Liver (tissue), 9 donors: ENCODE results near the gene KCNC4. TPM values are rescaled to one million over a fixed set of nuclear protein-coding genes. Genes with fewer than 3 reads are reported as not detected.

Source experiments
- DNase-seq: peaks from one replicate; pipeline ENCODE4 v3.0.0-alpha.2; 2017; ENCODE audit warnings: low spot score
- H3K27ac ChIP-seq, 2 donors: one replicate each; pipeline ENCODE4 v1.7.0; 2013; ENCODE audit warnings: inconsistent platforms in 2 of 2, low read length in 2 of 2, control low read depth in 1 of 2, low read depth in 1 of 2, mild to moderate bottlenecking in 1 of 2
- H3K27me3 ChIP-seq, 4 donors: one replicate each; pipeline versions ENCODE4 v1.6.1 to v1.7.0; 2013; ENCODE audit warnings: low read length in 3 of 4, inconsistent platforms in 1 of 4, mild to moderate bottlenecking in 1 of 4, moderate library complexity in 1 of 4; ENCODE audit not compliant: control insufficient read depth in 4 of 4, insufficient read depth in 4 of 4
- H3K36me3 ChIP-seq, 4 donors: one replicate each; pipeline versions ENCODE4 v1.6.1 to v1.7.0; 2013; ENCODE audit warnings: low read length in 3 of 4, mild to moderate bottlenecking in 3 of 4, low read depth in 1 of 4, moderate library complexity in 1 of 4; ENCODE audit not compliant: control insufficient read depth in 4 of 4, insufficient read depth in 3 of 4
- H3K4me1 ChIP-seq, 4 donors: one replicate each; pipeline versions ENCODE4 v1.6.1 to v1.7.0; 2013; ENCODE audit warnings: low read length in 3 of 4, mild to moderate bottlenecking in 3 of 4, moderate library complexity in 1 of 4; ENCODE audit not compliant: control insufficient read depth in 4 of 4, insufficient read depth in 4 of 4
- H3K4me3 ChIP-seq, 3 donors: one replicate each; pipeline versions ENCODE4 v1.6.1 to v1.7.0; 2013; ENCODE audit warnings: low read length in 3 of 3, control low read depth in 1 of 3, low read depth in 1 of 3, mild to moderate bottlenecking in 1 of 3
- H3K9ac ChIP-seq, 2 donors: one replicate each; pipeline ENCODE4 v1.7.0; 2013; ENCODE audit warnings: low read length in 2 of 2, mild to moderate bottlenecking in 2 of 2, moderate library complexity in 2 of 2, control low read depth in 1 of 2, low read depth in 1 of 2
- H3K9me3 ChIP-seq, 4 donors: one replicate each; pipeline versions ENCODE4 v1.6.1 to v1.7.0; 2013; ENCODE audit warnings: low read length in 3 of 4; ENCODE audit not compliant: control insufficient read depth in 4 of 4
- EGR1 ChIP-seq, 2 donors: IDR thresholded peaks; 2 replicates each; pipeline ENCODE4 v1.6.1; 2016 to 2018; ENCODE audit warnings: antibody characterized with exemption in 2 of 2, low read depth in 2 of 2
- FOXA1 ChIP-seq: IDR thresholded peaks from 2 replicates; pipeline ENCODE4 v1.6.1; 2016; ENCODE audit warnings: antibody characterized with exemption
- FOXA2 ChIP-seq: IDR thresholded peaks from 2 replicates; pipeline ENCODE4 v1.6.1; 2016; ENCODE audit warnings: antibody characterized with exemption
- GABPA ChIP-seq, 2 donors: IDR thresholded peaks in 1 of 2; conservative IDR thresholded peaks in 1 of 2; 2 replicates each; pipeline ENCODE4 v1.6.1; 2016; ENCODE audit warnings: antibody characterized with exemption in 2 of 2, mild to moderate bottlenecking in 1 of 2, moderate library complexity in 1 of 2
- HNF4A ChIP-seq, 2 donors: conservative IDR thresholded peaks; 2 replicates each; pipeline ENCODE4 v1.6.1; 2016; ENCODE audit warnings: antibody characterized with exemption in 2 of 2, mild to moderate bottlenecking in 2 of 2
- HNF4G ChIP-seq: IDR thresholded peaks from 2 replicates; pipeline ENCODE4 v1.6.1; 2016; ENCODE audit warnings: antibody characterized with exemption
- JUND ChIP-seq, 2 donors: IDR thresholded peaks; 2 replicates each; pipeline ENCODE4 v1.6.1; 2016; ENCODE audit warnings: antibody characterized with exemption in 2 of 2
- MAX ChIP-seq: IDR thresholded peaks from 2 replicates; pipeline ENCODE4 v1.6.1; 2016; ENCODE audit warnings: antibody characterized with exemption
- NR2F2 ChIP-seq: IDR thresholded peaks from 2 replicates; pipeline ENCODE4 v1.6.1; 2016; ENCODE audit warnings: antibody characterized with exemption
- RAD21 ChIP-seq, 2 donors: IDR thresholded peaks; 2 replicates each; pipeline ENCODE4 v1.6.1; 2016; ENCODE audit warnings: antibody characterized with exemption in 2 of 2, mild to moderate bottlenecking in 2 of 2
- RXRA ChIP-seq, 2 donors: IDR thresholded peaks; 2 replicates each; pipeline ENCODE4 v1.6.1; 2017 to 2018; ENCODE audit warnings: antibody characterized with exemption in 2 of 2, mild to moderate bottlenecking in 1 of 2
- SP1 ChIP-seq: IDR thresholded peaks from 2 replicates; pipeline ENCODE4 v1.6.1; 2018; ENCODE audit warnings: antibody characterized with exemption, mild to moderate bottlenecking
- TAF1 ChIP-seq: conservative IDR thresholded peaks from 2 replicates; pipeline ENCODE4 v1.6.1; 2016; ENCODE audit warnings: antibody characterized with exemption, mild to moderate bottlenecking
- YY1 ChIP-seq: IDR thresholded peaks from 2 replicates; pipeline ENCODE4 v1.6.1; 2016; ENCODE audit warnings: antibody characterized with exemption, mild to moderate bottlenecking
- WGBS: extraction: QIAGEN DNeasy Blood & Tissue Kit; methylation state at CpG from one replicate; pipeline ENCODE4 v1.1.7; 2013; 5-methylcytosine and 5-hydroxymethylcytosine counted together
- polyA plus RNA-seq, 2 donors: library from polyadenylated mRNA; stranded (reverse) in 1 of 2; unstranded in 1 of 2; fragments of 200-250 nt in 1 of 2; fragments of >200 nt in 1 of 2; fragmentation: Nextera tagmentation in 1 of 2; extraction: Ambion mirVana in 1 of 2; gene quantifications; one replicate each; pipeline versions ENCODE4 v1.2.1 to v1.2.3, GENCODE V29; 2013 to 2015
- total RNA-seq, 2 donors: library from RNA; depleted of rRNA; stranded (reverse); fragments of >200 nt; gene quantifications; one replicate each; pipeline ENCODE4 v1.2.3, GENCODE V29; 2014
- TF ChIP-seq, protein P1 (sequence below): IDR thresholded peaks from 2 replicates; pipeline ENCODE4 v1.6.1; 2016; ENCODE audit warnings: antibody characterized with exemption, mild to moderate bottlenecking
- TF ChIP-seq, protein P2 (sequence below): IDR thresholded peaks from 2 replicates; pipeline ENCODE4 v1.6.1; 2016; ENCODE audit warnings: antibody characterized with exemption
- TF ChIP-seq, protein P3 (sequence below): IDR thresholded peaks from 2 replicates; pipeline ENCODE4 v1.6.1; 2016; ENCODE audit warnings: antibody characterized with exemption
- TF ChIP-seq, protein P4 (sequence below): fragments of 150-350 bp; IDR thresholded peaks from 2 replicates; pipeline ENCODE4 v1.5.1; 2017; ENCODE audit warnings: improper control_type of control experiment, low read depth, low read length; ENCODE audit not compliant: missing input control
- donor health status: healthy.
- donor health status: healthy.
- donor health status: healthy.
- donor health status: healthy.
- donor health status: healthy.

KCNC4 gene
- total and polyA plus RNA-seq, 4 donors = 0.46 to 2.5 (median 1.5) TPM

DNA sequence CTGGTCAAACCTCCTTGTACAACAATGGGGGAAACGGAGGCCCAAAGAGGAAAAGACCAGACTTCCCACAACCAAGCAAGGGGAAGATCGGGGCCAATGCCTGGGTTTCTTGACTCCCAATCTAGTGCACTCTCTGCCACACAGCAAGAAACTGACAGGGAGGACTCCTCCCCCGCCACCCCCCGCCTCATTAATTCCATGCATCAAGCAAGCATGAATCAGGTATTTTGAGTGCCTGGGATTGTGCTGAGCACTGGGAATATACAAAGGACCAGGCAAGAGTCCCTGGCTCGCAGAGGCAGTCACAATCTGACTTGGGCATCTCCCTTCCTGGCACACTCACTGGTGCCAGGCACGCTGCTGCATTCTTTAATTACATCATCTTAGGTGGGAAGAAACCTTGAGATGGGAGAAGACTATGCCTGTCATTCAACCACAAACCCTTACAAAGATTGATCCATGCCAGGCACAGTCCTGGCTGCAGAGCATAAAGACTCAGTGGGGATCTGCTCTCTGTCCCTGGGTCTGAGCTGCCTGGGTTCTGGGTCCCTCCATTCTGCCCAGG is 4.4 kb upstream of the KCNC4 start:
- no peak for DNase-seq
- H3K9me3 ChIP-seq = no peaks in the 10 kb centered on the region
- WGBS = 92% methylated on average over 6 of the region's 6 CpGs
- H3K4me1 ChIP-seq = peaks cover 0 to 11% (median 7%) of the 10 kb centered on the region in 4 donors
- H3K36me3 ChIP-seq = no peaks in the 10 kb centered on the region
- H3K9ac ChIP-seq = no peak overlapping the region
- H3K27me3 ChIP-seq = no peaks in the 10 kb centered on the region
- no peak overlapping the region for H3K27ac ChIP-seq
- H3K4me3 ChIP-seq = no peak overlapping the region
- TF ChIP-seq HNF4A (conservative IDR thresholded peaks at IDR 0.05) (no peak), EGR1 (IDR thresholded peaks at IDR 0.05; ENCODE audit: low read depth in 2 of 2) (no peak), YY1 (no peak), JUND (IDR thresholded peaks at IDR 0.05) (no peak), FOXA2 (no peak), FOXA1 (no peak), HNF4G (no peak), SP1 (no peak), MAX (no peak), TAF1 (no peak), RXRA (IDR thresholded peaks at IDR 0.05) (no peak), NR2F2 (no peak), GABPA (IDR thresholded peaks at IDR 0.05 in 1 of 2, conservative IDR thresholded peaks at IDR 0.05 in 1 of 2) (no peak), RAD21 (IDR thresholded peaks at IDR 0.05) (no peak)
- TF ChIP-seq, protein P1, sequence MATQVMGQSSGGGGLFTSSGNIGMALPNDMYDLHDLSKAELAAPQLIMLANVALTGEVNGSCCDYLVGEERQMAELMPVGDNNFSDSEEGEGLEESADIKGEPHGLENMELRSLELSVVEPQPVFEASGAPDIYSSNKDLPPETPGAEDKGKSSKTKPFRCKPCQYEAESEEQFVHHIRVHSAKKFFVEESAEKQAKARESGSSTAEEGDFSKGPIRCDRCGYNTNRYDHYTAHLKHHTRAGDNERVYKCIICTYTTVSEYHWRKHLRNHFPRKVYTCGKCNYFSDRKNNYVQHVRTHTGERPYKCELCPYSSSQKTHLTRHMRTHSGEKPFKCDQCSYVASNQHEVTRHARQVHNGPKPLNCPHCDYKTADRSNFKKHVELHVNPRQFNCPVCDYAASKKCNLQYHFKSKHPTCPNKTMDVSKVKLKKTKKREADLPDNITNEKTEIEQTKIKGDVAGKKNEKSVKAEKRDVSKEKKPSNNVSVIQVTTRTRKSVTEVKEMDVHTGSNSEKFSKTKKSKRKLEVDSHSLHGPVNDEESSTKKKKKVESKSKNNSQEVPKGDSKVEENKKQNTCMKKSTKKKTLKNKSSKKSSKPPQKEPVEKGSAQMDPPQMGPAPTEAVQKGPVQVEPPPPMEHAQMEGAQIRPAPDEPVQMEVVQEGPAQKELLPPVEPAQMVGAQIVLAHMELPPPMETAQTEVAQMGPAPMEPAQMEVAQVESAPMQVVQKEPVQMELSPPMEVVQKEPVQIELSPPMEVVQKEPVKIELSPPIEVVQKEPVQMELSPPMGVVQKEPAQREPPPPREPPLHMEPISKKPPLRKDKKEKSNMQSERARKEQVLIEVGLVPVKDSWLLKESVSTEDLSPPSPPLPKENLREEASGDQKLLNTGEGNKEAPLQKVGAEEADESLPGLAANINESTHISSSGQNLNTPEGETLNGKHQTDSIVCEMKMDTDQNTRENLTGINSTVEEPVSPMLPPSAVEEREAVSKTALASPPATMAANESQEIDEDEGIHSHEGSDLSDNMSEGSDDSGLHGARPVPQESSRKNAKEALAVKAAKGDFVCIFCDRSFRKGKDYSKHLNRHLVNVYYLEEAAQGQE = no peak
- TF ChIP-seq, protein P2, sequence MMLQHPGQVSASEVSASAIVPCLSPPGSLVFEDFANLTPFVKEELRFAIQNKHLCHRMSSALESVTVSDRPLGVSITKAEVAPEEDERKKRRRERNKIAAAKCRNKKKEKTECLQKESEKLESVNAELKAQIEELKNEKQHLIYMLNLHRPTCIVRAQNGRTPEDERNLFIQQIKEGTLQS = no peak
- TF ChIP-seq, protein P3, sequence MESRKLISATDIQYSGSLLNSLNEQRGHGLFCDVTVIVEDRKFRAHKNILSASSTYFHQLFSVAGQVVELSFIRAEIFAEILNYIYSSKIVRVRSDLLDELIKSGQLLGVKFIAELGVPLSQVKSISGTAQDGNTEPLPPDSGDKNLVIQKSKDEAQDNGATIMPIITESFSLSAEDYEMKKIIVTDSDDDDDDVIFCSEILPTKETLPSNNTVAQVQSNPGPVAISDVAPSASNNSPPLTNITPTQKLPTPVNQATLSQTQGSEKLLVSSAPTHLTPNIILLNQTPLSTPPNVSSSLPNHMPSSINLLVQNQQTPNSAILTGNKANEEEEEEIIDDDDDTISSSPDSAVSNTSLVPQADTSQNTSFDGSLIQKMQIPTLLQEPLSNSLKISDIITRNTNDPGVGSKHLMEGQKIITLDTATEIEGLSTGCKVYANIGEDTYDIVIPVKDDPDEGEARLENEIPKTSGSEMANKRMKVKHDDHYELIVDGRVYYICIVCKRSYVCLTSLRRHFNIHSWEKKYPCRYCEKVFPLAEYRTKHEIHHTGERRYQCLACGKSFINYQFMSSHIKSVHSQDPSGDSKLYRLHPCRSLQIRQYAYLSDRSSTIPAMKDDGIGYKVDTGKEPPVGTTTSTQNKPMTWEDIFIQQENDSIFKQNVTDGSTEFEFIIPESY = no peak
- TF ChIP-seq, protein P4, sequence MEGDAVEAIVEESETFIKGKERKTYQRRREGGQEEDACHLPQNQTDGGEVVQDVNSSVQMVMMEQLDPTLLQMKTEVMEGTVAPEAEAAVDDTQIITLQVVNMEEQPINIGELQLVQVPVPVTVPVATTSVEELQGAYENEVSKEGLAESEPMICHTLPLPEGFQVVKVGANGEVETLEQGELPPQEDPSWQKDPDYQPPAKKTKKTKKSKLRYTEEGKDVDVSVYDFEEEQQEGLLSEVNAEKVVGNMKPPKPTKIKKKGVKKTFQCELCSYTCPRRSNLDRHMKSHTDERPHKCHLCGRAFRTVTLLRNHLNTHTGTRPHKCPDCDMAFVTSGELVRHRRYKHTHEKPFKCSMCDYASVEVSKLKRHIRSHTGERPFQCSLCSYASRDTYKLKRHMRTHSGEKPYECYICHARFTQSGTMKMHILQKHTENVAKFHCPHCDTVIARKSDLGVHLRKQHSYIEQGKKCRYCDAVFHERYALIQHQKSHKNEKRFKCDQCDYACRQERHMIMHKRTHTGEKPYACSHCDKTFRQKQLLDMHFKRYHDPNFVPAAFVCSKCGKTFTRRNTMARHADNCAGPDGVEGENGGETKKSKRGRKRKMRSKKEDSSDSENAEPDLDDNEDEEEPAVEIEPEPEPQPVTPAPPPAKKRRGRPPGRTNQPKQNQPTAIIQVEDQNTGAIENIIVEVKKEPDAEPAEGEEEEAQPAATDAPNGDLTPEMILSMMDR = no peak
